H1 (cell line): Measurements from ENCODE around the gene INVS.

ENCODE experiments used
- BCL11A ChIP-seq, 2 experiments: IDR thresholded peaks; one replicate each; pipeline ENCODE4 v1.6.1; 2011; ENCODE audit warnings: low read depth in 2 of 2, low read length in 2 of 2, mild to moderate bottlenecking in 2 of 2
- BRCA1 ChIP-seq: IDR thresholded peaks from 2 replicates; pipeline ENCODE4 v1.6.1; 2012; ENCODE audit warnings: low read depth, low read length, improper control_type of control experiment
- EP300 ChIP-seq, 2 experiments: IDR thresholded peaks; 1 replicate in 1 of 2; 2 replicates in 1 of 2; pipeline ENCODE4 v1.6.1; 2011 to 2012; ENCODE audit warnings: low read depth in 2 of 2, low read length in 2 of 2, mild to moderate bottlenecking in 2 of 2, borderline replicate concordance in 1 of 2, inconsistent platforms in 1 of 2, moderate library complexity in 1 of 2
- MAX ChIP-seq: IDR thresholded peaks from 2 replicates; pipeline ENCODE4 v1.6.1; 2012; ENCODE audit warnings: inconsistent platforms
- POLR2A ChIP-seq, 2 experiments: IDR thresholded peaks; 1 replicate in 1 of 2; 2 replicates in 1 of 2; pipeline ENCODE4 v1.6.1; 2011; ENCODE audit warnings: low read depth in 2 of 2, low read length in 2 of 2, mild to moderate bottlenecking in 2 of 2; ENCODE audit errors: control extremely low read depth in 1 of 2
- POLR2AphosphoS5 ChIP-seq: IDR thresholded peaks from 2 replicates; pipeline ENCODE4 v1.6.1; 2011; ENCODE audit warnings: low read depth, low read length
- RAD21 ChIP-seq, 2 experiments: IDR thresholded peaks in 1 of 2; conservative IDR thresholded peaks in 1 of 2; 2 replicates each; pipeline ENCODE4 v1.6.1; 2011; ENCODE audit warnings: low read depth in 2 of 2, low read length in 2 of 2, improper control_type of control experiment in 1 of 2, inconsistent platforms in 1 of 2, mild to moderate bottlenecking in 1 of 2, moderate library complexity in 1 of 2
- SIN3A ChIP-seq, 2 experiments: IDR thresholded peaks in 1 of 2; conservative IDR thresholded peaks in 1 of 2; 2 replicates each; pipeline ENCODE4 v1.6.1; 2011 to 2012; ENCODE audit warnings: low read length in 2 of 2, improper control_type of control experiment in 1 of 2, low read depth in 1 of 2, mild to moderate bottlenecking in 1 of 2
- SP1 ChIP-seq: IDR thresholded peaks from 2 replicates; pipeline ENCODE4 v1.6.1; 2011; ENCODE audit warnings: low read depth, low read length
- SRF ChIP-seq: IDR thresholded peaks from 2 replicates; pipeline ENCODE4 v1.6.1; 2011; ENCODE audit warnings: mild to moderate bottlenecking, low read depth, low read length, moderate library complexity
- TAF1 ChIP-seq: IDR thresholded peaks from 2 replicates; pipeline ENCODE4 v1.6.1; 2011; ENCODE audit warnings: mild to moderate bottlenecking, low read depth, low read length
- ZNF274 ChIP-seq: IDR thresholded peaks from 2 replicates; pipeline ENCODE4 v1.7.0; 2012; ENCODE audit warnings: low read length, borderline replicate concordance; ENCODE audit errors: extremely low read depth
- TF ChIP-seq, protein P1 (sequence below), 3 experiments: IDR thresholded peaks; 1 replicate in 2 of 3; 2 replicates in 1 of 3; pipeline versions ENCODE4 v1.5.1 to v1.6.1; 2011; ENCODE audit warnings: low read length in 3 of 3, mild to moderate bottlenecking in 3 of 3, inconsistent platforms in 2 of 3, low read depth in 1 of 3, moderate library complexity in 1 of 3; ENCODE audit not compliant: insufficient read depth in 1 of 3; ENCODE audit errors: control extremely low read depth in 1 of 3

DNA sequence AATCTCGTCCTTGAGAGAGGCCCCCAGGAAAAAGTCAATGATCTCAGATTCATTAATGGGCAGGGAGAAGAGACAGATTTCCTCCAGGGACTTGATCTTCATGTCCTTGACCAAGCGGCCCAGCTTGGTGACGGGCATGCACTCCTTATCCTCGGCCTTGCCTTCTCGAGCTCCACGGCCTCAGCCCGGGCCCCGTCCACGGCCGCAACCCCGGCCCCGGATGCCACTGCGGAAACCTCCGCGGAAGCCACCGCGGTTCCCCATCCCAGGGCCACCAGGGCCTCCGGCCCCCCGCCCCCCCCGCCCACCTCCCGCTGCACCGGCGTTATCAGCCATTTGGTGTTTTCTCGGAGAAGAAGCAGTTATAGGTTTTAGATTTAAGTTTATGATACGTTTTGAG is 18.3 kb downstream of the INVS start:
- TF ChIP-seq ZNF274 (no peak), BRCA1 (no peak), POLR2A (IDR thresholded peaks at IDR 0.05; ENCODE audit: control extremely low read depth in 1 of 2, low read depth in 2 of 2, low read length in 2 of 2) (no peak), SIN3A (conservative IDR thresholded peaks at IDR 0.05 in 1 of 2, IDR thresholded peaks at IDR 0.05 in 1 of 2; ENCODE audit: low read depth in 1 of 2, low read length in 2 of 2) (no peak), RAD21 (IDR thresholded peaks at IDR 0.05 in 1 of 2, conservative IDR thresholded peaks at IDR 0.05 in 1 of 2; ENCODE audit: low read depth in 2 of 2, low read length in 2 of 2) (no peak), BCL11A (IDR thresholded peaks at IDR 0.05; ENCODE audit: low read depth in 2 of 2, low read length in 2 of 2) (no peak), EP300 (IDR thresholded peaks at IDR 0.05; ENCODE audit: borderline replicate concordance in 1 of 2, low read depth in 2 of 2, low read length in 2 of 2) (no peak), POLR2AphosphoS5 (no peak), SRF (no peak), MAX (no peak), TAF1 (no peak), SP1 (no peak)
- TF ChIP-seq, protein P1, sequence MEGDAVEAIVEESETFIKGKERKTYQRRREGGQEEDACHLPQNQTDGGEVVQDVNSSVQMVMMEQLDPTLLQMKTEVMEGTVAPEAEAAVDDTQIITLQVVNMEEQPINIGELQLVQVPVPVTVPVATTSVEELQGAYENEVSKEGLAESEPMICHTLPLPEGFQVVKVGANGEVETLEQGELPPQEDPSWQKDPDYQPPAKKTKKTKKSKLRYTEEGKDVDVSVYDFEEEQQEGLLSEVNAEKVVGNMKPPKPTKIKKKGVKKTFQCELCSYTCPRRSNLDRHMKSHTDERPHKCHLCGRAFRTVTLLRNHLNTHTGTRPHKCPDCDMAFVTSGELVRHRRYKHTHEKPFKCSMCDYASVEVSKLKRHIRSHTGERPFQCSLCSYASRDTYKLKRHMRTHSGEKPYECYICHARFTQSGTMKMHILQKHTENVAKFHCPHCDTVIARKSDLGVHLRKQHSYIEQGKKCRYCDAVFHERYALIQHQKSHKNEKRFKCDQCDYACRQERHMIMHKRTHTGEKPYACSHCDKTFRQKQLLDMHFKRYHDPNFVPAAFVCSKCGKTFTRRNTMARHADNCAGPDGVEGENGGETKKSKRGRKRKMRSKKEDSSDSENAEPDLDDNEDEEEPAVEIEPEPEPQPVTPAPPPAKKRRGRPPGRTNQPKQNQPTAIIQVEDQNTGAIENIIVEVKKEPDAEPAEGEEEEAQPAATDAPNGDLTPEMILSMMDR (IDR thresholded peaks at IDR 0.05; ENCODE audit: control extremely low read depth in 1 of 3, insufficient read depth in 1 of 3, low read depth in 1 of 3, low read length in 3 of 3) = no peak
